ENCODE data around the gene SHISA5. TPM values are rescaled to one million over a fixed set of nuclear protein-coding genes. Genes with fewer than 3 reads are reported as not detected.

SHISA5 gene
- total and polyA plus RNA-seq, 2 of the 8 experiments (the other 6 are each of a cell fraction or from before 2014, with no cell fraction given), result 196 to 315 TPM

DNA sequence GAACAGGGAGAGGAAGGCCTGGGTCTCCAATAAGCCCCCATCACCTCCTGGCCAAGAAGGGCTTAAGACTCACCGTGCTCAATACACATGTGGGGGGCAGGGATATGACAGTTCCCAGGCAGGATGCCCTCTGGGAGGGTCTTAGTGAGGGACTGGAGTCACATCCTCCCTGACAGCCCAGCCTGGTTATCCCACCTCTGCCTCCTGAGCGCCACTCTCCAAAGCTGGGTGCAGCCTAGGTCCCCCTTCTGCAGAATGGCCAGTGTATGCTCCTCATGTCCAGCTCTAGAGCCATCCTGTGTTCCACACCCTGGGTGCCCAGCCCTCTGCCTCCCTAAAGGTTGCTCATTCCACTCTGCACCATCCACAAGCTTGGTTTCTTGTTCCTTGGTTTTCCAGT, 1.2 kb upstream of the SHISA5 start (continued):
- TF ChIP-seq HDAC2 (IDR thresholded peaks at IDR 0.05; ENCODE audit: borderline replicate concordance in 1 of 2, low read depth in 2 of 2, low read length in 2 of 2) (no peak), BACH1 (IDR thresholded peaks at IDR 0.05; ENCODE audit: low read length) (no peak)

Data from H1 (cell line).